ENCODE data around the gene DLK2. TPM values are rescaled to one million over a fixed set of nuclear protein-coding genes. Genes with fewer than 3 reads are reported as not detected.
"Not testable (repeated sequence)": the region's sequence is repeated elsewhere in the genome, so short reads cannot be mapped to it uniquely, and the experiment has no call there.

The DLK2 gene
- total RNA-seq, 1 donor from 2014 or later = 0.18 TPM

- Mint-ChIP-seq H3K36me3 (ENCODE audit: low read depth, unreplicated experiment) (no peaks in the 10 kb centered on the region), H3K27ac (ENCODE audit: unreplicated experiment) (no peak overlapping the region), H3K9me3 (ENCODE audit: unreplicated experiment) (no peaks in the 10 kb centered on the region), H3K27me3 (ENCODE audit: unreplicated experiment) (peaks cover 2% of the 10 kb centered on the region), H3K4me3 (ENCODE audit: unreplicated experiment) (no peak overlapping the region), H3K4me1 (ENCODE audit: unreplicated experiment) (peaks cover 4% of the 10 kb centered on the region)
- TF ChIP-seq CTCF (IDR thresholded peaks at IDR 0.05; ENCODE audit: unreplicated experiment) = no peak
- DNase-seq (ENCODE audit: low spot score) = no peak
Measured at GRCh38 chr6:43468748-43469681, 13.7 kb upstream of the DLK2 start.

DNA sequence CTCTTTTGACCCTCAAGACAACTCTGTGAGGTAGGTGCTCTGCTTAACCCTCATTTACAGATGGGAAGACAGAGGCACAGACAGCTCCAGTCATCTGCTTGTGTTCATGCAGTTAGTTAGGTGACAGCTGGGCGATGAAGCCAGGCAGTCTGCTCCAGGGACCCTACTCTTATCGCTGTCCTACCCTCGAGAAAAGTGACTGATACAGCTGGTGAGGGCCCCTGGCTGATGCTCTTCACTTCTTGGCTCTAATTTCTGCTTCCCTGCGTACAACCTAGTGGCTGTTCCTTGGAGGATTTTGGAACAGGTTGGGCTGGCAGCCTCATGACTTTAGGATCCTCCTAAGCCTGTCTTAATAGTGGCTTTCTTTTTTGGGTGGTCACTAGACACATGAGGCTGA is 12.9 kb upstream of the DLK2 start:
- no peak overlapping the region for H3K4me3 Mint-ChIP-seq (ENCODE audit: unreplicated experiment)
- H3K9me3 Mint-ChIP-seq (ENCODE audit: unreplicated experiment) = no peaks in the 10 kb centered on the region
- DNase-seq (ENCODE audit: low spot score) = no peak
- H3K27me3 Mint-ChIP-seq (ENCODE audit: unreplicated experiment) = peaks cover 2% of the 10 kb centered on the region
- no peak for TF ChIP-seq CTCF (IDR thresholded peaks at IDR 0.05; ENCODE audit: unreplicated experiment)
- H3K27ac Mint-ChIP-seq (ENCODE audit: unreplicated experiment) = no peak overlapping the region
- H3K36me3 Mint-ChIP-seq (ENCODE audit: low read depth, unreplicated experiment) = no peaks in the 10 kb centered on the region
- peaks cover 4% of the 10 kb centered on the region for H3K4me1 Mint-ChIP-seq (ENCODE audit: unreplicated experiment)

DNA sequence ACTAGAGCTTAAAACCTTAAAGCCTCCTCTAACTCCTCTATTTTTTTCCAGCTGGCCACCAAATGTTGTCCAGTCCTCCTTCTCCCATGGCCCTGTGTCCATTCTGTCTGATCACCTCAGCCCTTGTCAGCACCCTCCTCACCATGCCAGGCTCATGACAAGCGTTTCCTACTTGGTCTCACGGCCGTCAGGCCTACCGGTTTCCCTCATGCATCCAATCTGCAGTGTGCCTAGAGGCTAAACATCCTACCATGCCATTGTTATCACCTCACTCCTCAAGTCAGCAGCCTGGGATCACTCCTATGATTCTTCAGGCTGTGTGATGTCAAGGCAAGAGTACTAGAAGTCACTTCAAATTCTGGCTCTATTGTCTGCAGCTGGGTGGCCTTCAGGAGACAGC is 12.4 kb upstream of the DLK2 start:
- H3K4me1 Mint-ChIP-seq (ENCODE audit: unreplicated experiment) = peaks cover 4% of the 10 kb centered on the region

GRCh38 chr6:43467265-43467664 is 11.9 kb upstream of the DLK2 start:
- not testable (repeated sequence) for H3K4me1 Mint-ChIP-seq (ENCODE audit: unreplicated experiment); H3K4me3 Mint-ChIP-seq (ENCODE audit: unreplicated experiment); H3K9me3 Mint-ChIP-seq (ENCODE audit: unreplicated experiment); H3K36me3 Mint-ChIP-seq (ENCODE audit: low read depth, unreplicated experiment); H3K27me3 Mint-ChIP-seq (ENCODE audit: unreplicated experiment); DNase-seq (ENCODE audit: low spot score); H3K27ac Mint-ChIP-seq (ENCODE audit: unreplicated experiment)

More for the DNA sequence above, 12.4 kb upstream of the DLK2 start:
- TF ChIP-seq CTCF (IDR thresholded peaks at IDR 0.05; ENCODE audit: unreplicated experiment) = no peak
- H3K36me3 Mint-ChIP-seq (ENCODE audit: low read depth, unreplicated experiment) = no peaks in the 10 kb centered on the region
- peaks cover 2% of the 10 kb centered on the region for H3K27me3 Mint-ChIP-seq (ENCODE audit: unreplicated experiment)
- no peak for DNase-seq (ENCODE audit: low spot score)
- H3K27ac Mint-ChIP-seq (ENCODE audit: unreplicated experiment) = no peak overlapping the region
- H3K4me3 Mint-ChIP-seq (ENCODE audit: unreplicated experiment) = no peak overlapping the region
- no peaks in the 10 kb centered on the region for H3K9me3 Mint-ChIP-seq (ENCODE audit: unreplicated experiment)

GRCh38 chr6:43465948-43466347 is 10.6 kb upstream of the DLK2 start:
- Mint-ChIP-seq H3K27ac (ENCODE audit: unreplicated experiment) (no peak overlapping the region), H3K27me3 (ENCODE audit: unreplicated experiment) (peaks cover 2% of the 10 kb centered on the region), H3K4me1 (ENCODE audit: unreplicated experiment) (peaks cover 4% of the 10 kb centered on the region), H3K9me3 (ENCODE audit: unreplicated experiment) (no peaks in the 10 kb centered on the region), H3K36me3 (ENCODE audit: low read depth, unreplicated experiment) (no peaks in the 10 kb centered on the region), H3K4me3 (ENCODE audit: unreplicated experiment) (no peak overlapping the region)
- TF ChIP-seq CTCF (IDR thresholded peaks at IDR 0.05; ENCODE audit: unreplicated experiment) = no peak
- DNase-seq (ENCODE audit: low spot score) = no peak

Measured in endothelial cell (in vitro differentiated cells).